T-helper 17 cell (primary cell): ENCODE measurements around the gene ADAMTSL1. TPM values are rescaled to one million over a fixed set of nuclear protein-coding genes. Genes with fewer than 3 reads are reported as not detected.

ENCODE experiments used
- ATAC-seq: fragments of 150-1000 bp; cut with Tn5 transposase; 2 replicates; pipeline ENCODE4 v1.10.0; 2021; ENCODE audit warnings: mild to moderate bottlenecking, moderate library complexity
- DNase-seq, 3 donors: peaks; one replicate each; pipeline versions ENCODE4 v3.0.0 to v3.0.0-alpha.2; 2020 to 2021
- H3K9me3 ChIP-seq: one replicate; pipeline ENCODE4 v1.7.0; 2013; ENCODE audit warnings: low read length, mild to moderate bottlenecking; ENCODE audit not compliant: control insufficient read depth, poor library complexity, severe bottlenecking
- H3K27ac Mint-ChIP-seq: one replicate; pipeline ENCODE4 v1.8.0; 2022; ENCODE audit warnings: mild to moderate bottlenecking, moderate library complexity, mixed read lengths
- H3K27me3 Mint-ChIP-seq: one replicate; pipeline ENCODE4 v1.8.0; 2022; ENCODE audit warnings: mixed read lengths
- H3K36me3 Mint-ChIP-seq: one replicate; pipeline ENCODE4 v1.8.0; 2022; ENCODE audit warnings: low read depth, mixed read lengths
- H3K4me1 Mint-ChIP-seq: one replicate; pipeline ENCODE4 v1.8.0; 2022; ENCODE audit warnings: mild to moderate bottlenecking, mixed read lengths
- H3K4me3 Mint-ChIP-seq: one replicate; pipeline ENCODE4 v1.8.0; 2022; ENCODE audit warnings: mild to moderate bottlenecking, moderate library complexity, mixed read lengths
- total RNA-seq, 4 donors: library from RNA in 2 of 4; stranded (reverse) in 2 of 4; gene quantifications; one replicate each; pipeline ENCODE4 v1.2.3 and lab custom pipeline; 2022 to 2026

ADAMTSL1 gene
- total RNA-seq, 2 donors from 2014 or later = not detected

DNA sequence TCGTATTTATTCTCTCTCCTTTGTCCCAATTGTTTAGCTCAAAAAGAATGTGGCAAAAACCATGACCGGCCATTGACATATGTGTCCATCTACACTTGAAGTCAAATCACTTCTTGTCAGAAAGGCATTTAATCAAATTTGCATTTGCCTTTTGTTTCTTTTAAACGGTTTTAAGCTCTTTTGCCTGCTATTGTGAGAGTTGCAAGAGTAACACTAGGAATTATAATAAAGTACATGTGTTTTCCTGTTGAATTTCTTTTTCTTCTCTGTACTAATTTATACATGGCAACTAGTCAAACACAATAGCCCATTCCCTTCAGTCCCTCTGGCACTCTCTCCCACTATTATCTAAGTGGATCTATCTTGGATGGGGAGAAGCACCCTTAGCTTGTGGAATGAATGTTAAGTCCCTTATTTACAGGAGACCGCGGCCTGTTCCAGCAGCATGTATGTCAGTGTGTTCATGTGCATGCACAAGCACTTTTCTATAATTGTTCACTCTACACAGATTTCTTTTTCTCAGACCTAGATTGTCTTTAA, 3.2 kb downstream of the ADAMTSL1 start:
- DNase-seq (no peak), ATAC-seq (no peak)
- H3K9me3 ChIP-seq = no peaks in the 10 kb centered on the region
- H3K4me3 Mint-ChIP-seq = no peak overlapping the region
- no peaks in the 10 kb centered on the region for H3K4me1 Mint-ChIP-seq
- H3K27me3 Mint-ChIP-seq = peaks cover 29% of the 10 kb centered on the region
- H3K27ac Mint-ChIP-seq = no peak overlapping the region
- H3K36me3 Mint-ChIP-seq = no peaks in the 10 kb centered on the region

DNA sequence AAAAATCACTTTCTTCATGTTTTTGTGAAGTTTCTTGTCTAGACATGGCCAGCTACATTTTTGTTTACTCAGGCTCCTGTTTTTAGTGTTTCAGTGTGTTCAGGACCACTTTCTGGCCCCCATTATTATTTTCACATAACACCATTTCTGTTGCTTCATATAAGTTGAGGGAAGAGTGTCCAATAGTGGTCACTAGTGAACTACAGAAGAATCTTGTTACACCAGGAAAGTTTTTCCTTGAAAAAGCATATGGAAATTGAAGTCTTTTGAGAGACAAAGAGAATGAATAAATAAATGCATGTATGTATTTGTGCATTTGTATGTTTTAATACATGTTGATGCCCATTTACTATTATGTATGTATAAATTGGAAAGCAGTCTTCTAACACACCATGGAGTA, 3.8 kb downstream of the ADAMTSL1 start:
- DNase-seq (no peak), ATAC-seq (no peak)
- H3K4me1 Mint-ChIP-seq = no peaks in the 10 kb centered on the region
- no peak overlapping the region for H3K27ac Mint-ChIP-seq
- H3K36me3 Mint-ChIP-seq = no peaks in the 10 kb centered on the region
- H3K4me3 Mint-ChIP-seq = no peak overlapping the region
- peaks cover 29% of the 10 kb centered on the region for H3K27me3 Mint-ChIP-seq
- no peaks in the 10 kb centered on the region for H3K9me3 ChIP-seq

DNA sequence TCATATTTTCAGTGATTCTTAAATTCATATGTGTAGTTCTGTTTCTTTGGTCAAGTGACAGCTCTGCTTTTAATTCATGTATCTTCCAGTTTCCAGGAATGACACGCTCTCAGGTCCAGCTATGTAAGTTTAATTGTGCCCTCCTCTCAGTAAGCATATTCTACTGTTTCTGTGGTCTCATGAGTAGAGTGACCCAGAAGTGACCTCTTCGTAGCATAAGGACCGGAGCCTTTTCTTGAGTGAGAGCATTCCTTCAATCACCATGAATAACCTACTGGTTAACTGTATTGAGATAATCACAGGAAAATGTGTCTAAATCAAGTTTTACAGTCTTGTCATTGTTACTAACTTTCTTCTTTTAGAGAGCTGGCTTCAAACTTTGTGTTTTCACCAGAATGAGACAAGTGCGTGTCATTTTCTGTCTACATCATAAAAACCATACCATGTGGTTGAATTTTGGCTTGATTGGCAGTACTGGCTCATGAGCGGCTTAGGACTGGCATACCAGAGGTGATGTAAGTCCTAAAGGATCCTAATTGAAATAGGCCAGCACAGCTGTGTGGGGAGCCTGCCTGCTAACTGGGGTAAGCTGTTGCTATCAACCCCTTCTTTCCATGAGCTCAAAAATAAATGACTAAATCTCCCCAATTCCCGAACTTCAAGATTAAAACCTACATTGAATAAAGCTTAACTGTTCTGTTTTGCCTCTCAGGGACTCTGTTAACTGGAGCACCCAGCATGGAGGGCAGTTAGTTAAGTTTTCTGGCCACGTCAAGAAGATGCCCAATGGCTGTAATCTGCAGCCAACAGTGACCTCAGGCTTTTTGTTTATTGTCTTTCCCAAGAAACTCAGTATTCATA, 4.8 kb downstream of the ADAMTSL1 start:
- H3K27me3 Mint-ChIP-seq = peaks cover 29% of the 10 kb centered on the region
- H3K4me1 Mint-ChIP-seq = no peaks in the 10 kb centered on the region
- ATAC-seq = no peak
- H3K9me3 ChIP-seq = no peaks in the 10 kb centered on the region
- H3K4me3 Mint-ChIP-seq = no peak overlapping the region
- H3K36me3 Mint-ChIP-seq = no peaks in the 10 kb centered on the region
- H3K27ac Mint-ChIP-seq = no peak overlapping the region
- DNase-seq = no peak

DNA sequence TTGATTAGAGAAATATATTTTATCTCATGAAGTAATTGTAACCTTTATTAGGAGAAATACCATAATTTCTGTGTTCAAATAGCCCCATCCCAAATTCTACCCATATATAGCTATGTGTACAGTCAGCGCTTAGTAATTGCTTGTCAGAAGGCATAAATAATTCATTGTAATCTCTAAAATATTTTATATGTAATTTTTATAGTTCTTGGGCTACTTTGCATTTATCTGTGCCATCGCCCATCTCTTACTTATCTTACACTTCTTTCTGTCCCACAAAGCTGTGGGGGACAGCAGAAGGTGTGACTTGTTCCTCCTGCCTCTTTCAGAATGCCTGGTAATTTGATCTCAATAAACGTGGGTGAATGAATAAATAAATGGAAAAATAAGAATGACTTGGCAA, 5.5 kb downstream of the ADAMTSL1 start:
- Mint-ChIP-seq H3K4me1 (no peaks in the 10 kb centered on the region), H3K27me3 (peaks cover 27% of the 10 kb centered on the region), H3K27ac (no peak overlapping the region), H3K4me3 (no peak overlapping the region), H3K36me3 (no peaks in the 10 kb centered on the region)
- DNase-seq = no peak
- no peaks in the 10 kb centered on the region for H3K9me3 ChIP-seq
- no peak for ATAC-seq

DNA sequence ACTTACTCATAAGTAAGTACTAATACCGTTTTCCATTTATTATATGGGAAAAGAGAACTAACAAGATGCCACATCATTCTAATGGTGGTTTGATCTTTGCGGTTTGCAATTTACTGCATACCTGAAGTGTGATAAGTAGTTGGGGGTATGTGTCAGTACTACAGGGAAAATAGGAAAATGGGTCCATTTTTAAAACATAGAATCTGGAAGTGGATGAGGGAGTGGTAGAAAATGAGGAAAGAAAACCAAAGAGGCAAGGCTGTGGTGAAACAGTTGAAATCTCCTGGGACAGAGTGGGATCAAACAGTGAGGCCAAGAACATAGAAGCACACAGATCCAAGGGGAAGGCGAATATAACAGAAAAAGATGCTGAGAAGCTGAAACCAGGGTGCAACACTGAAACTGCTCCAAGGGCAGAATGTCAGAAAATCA, 6.7 kb downstream of the ADAMTSL1 start:
- Mint-ChIP-seq H3K4me3 (no peak overlapping the region), H3K27ac (no peak overlapping the region), H3K36me3 (no peaks in the 10 kb centered on the region), H3K27me3 (peaks cover 21% of the 10 kb centered on the region), H3K4me1 (no peaks in the 10 kb centered on the region)
- DNase-seq (no peak), ATAC-seq (no peak)
- H3K9me3 ChIP-seq = no peaks in the 10 kb centered on the region

DNA sequence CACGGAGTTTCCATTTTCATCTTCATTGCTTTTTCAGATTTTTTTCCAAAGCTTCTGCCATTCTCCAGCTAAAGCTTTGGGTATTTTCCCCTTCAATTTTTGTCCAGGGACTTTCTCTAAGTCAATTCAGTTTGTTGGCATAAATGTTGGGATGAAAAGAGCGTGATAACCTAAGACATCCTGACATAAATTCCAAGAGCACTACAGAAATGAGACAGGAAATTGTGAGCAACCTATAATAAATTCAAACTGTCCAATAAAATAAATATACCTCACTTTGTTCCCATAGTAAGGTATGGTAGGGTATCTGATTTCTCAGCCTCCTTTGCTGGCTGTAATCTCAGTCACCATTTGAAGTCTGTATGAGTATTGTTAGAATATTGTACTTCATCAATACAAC, 8.4 kb downstream of the ADAMTSL1 start:
- no peak overlapping the region for H3K27ac Mint-ChIP-seq
- ATAC-seq = no peak

DNA sequence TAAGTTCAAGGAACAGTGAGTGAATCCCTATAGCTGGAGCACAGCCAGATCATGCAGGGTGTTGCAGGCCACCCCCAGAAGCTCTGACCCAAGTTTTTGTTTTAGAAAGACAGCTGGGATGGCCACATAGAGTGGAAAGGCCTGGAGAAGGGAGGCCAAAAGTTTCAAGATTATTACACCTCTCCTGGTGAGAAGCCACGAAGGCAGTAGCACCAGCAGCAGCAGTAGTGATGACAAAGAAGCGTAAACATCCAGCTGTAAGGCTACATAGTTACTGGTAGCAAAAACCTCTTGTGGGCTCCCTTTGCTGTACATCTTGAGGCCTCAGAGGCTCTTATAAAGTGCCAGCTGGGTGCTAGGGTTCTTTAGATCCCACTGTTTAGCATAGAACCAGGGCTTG, 11.8 kb downstream of the ADAMTSL1 start:
- ATAC-seq (no peak), DNase-seq (no peak)
- no peaks in the 10 kb centered on the region for H3K36me3 Mint-ChIP-seq
- H3K4me3 Mint-ChIP-seq = no peak overlapping the region
- H3K27me3 Mint-ChIP-seq = peaks cover 4% of the 10 kb centered on the region
- no peaks in the 10 kb centered on the region for H3K9me3 ChIP-seq
- H3K27ac Mint-ChIP-seq = no peak overlapping the region
- no peaks in the 10 kb centered on the region for H3K4me1 Mint-ChIP-seq

More for the DNA sequence above, 8.4 kb downstream of the ADAMTSL1 start:
- no peak for DNase-seq
- no peaks in the 10 kb centered on the region for H3K4me1 Mint-ChIP-seq
- H3K27me3 Mint-ChIP-seq = peaks cover 13% of the 10 kb centered on the region
- H3K36me3 Mint-ChIP-seq = no peaks in the 10 kb centered on the region
- no peak overlapping the region for H3K4me3 Mint-ChIP-seq
- no peaks in the 10 kb centered on the region for H3K9me3 ChIP-seq

DNA sequence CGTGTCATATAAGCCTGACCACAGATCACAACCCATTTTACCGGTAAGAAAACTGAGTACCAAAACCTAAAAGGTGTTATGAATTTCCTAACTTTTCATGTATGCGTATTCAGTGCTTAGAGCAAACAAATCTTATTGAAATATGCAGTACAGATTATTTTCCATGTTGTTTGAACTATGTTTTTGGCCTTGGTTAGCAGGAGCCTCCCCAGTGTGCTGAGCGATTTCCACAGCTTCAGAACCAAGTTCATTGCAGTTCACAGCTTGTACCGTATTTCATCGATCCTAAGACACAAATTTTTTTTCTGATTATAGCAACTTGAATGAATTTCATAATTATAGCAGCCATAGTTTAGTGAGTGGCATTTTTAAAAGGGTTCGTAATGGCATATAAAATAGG, 13.7 kb downstream of the ADAMTSL1 start:
- Mint-ChIP-seq H3K4me3 (no peak overlapping the region), H3K36me3 (no peaks in the 10 kb centered on the region), H3K27me3 (peaks cover 4% of the 10 kb centered on the region), H3K27ac (no peak overlapping the region), H3K4me1 (no peaks in the 10 kb centered on the region)
- ATAC-seq = no peak
- DNase-seq = no peak
- no peaks in the 10 kb centered on the region for H3K9me3 ChIP-seq

DNA sequence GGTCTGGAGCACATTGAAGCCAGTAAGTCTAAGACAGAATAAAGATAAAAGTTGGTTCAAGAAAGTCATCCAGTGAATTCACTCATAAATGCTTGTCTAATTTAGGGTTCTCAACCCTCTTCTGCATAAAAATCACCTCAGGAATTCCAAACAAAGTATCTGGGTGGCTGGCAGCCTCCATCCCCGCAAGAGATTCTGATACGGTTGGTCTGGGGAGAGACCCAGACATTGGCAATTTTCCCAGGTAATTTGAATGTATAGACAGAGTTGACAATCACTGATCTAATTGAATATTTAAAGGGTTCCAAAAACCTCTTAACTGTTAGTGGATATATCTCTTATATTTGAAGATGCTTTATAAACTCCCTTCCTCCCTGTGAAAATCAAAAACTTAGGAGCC, 14.9 kb downstream of the ADAMTSL1 start:
- H3K4me1 Mint-ChIP-seq = no peaks in the 10 kb centered on the region
- ATAC-seq = no peak
- H3K36me3 Mint-ChIP-seq = no peaks in the 10 kb centered on the region
- no peak for DNase-seq
- no peak overlapping the region for H3K27ac Mint-ChIP-seq
- no peak overlapping the region for H3K4me3 Mint-ChIP-seq
- H3K27me3 Mint-ChIP-seq = peaks cover 9% of the 10 kb centered on the region
- H3K9me3 ChIP-seq = no peaks in the 10 kb centered on the region

DNA sequence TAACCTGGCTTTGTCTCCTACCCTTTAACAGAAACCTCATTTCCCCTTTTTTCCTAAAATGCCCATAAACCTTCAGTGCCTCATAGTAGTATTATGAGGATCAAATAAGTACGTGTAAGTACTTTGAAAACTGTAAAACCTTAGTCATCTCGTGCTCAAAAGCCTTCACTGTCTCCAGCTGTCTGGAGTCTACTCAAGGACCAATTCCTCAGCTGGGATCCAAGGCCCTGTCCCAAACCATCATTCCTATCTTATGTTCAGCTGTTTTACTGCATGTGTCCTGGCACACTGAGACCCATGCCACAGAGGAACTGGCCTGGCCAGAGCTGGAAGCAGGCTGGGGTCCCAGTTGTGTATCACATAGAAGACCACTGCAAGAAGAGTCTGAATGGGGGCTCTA, 15.9 kb downstream of the ADAMTSL1 start:
- no peaks in the 10 kb centered on the region for H3K9me3 ChIP-seq
- no peak overlapping the region for H3K4me3 Mint-ChIP-seq
- no peak for DNase-seq
- no peak overlapping the region for H3K27ac Mint-ChIP-seq
- H3K36me3 Mint-ChIP-seq = no peaks in the 10 kb centered on the region
- no peaks in the 10 kb centered on the region for H3K4me1 Mint-ChIP-seq
- H3K27me3 Mint-ChIP-seq = peaks cover 6% of the 10 kb centered on the region
- ATAC-seq = no peak

DNA sequence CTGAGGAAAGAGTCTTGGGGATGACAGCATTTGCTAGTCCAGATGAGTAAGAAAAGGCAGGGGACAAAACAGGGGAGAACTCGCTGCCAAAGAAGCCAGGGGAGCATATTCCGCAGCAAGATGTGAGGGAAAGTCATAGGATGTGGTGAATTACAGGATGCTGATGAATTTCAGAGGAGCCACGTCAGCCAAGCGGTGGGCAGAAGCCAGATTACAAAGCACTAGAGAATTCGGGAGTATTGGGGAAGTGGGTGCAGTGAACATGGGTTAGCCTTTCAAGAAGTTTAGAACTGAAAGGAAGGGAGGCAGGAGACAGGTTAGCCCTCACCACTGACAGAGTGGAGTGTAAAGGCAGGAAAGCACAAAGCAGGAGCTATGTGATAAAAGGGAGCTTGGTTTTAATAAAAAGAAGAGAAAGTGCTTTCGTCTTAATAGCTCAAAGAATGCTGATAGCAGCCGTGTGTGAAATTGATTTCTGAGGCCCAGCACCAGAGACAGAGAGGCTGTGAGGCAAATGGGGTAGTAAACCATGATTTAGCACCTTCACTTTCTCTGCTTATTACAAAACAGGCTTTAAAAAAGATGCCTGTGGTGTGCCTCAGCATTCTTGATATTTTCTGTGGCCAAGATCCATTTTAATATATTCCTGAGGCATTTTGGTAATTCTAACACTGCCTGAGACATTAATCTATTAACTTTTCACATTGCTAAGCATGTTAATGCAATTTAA, 16.9 kb downstream of the ADAMTSL1 start:
- H3K4me3 Mint-ChIP-seq = no peak overlapping the region

DNA sequence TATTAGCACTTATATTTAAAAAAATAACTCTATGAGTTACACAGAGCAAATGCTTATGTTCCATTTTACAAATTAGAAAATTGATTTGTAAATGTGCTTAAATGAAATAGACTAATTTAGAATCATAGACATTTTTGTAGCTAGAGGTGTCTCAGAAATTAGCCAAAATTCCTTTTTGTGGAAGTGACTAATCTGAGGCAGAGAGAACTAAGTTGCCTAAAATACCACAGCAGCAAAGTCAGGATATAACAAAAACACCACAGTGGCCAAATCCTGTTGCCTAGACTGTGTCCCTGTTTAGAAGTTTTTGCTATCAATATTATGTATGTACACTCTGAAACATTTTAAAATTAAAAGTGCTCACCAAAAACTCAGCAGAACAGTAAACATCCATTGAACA, 18.7 kb downstream of the ADAMTSL1 start:
- no peak for DNase-seq
- H3K27me3 Mint-ChIP-seq = peaks cover 6% of the 10 kb centered on the region

More for the DNA sequence above, 16.9 kb downstream of the ADAMTSL1 start:
- ATAC-seq (no peak), DNase-seq (no peak)
- H3K27ac Mint-ChIP-seq = no peak overlapping the region
- H3K27me3 Mint-ChIP-seq = peaks cover 6% of the 10 kb centered on the region
- no peaks in the 10 kb centered on the region for H3K4me1 Mint-ChIP-seq
- no peaks in the 10 kb centered on the region for H3K9me3 ChIP-seq
- H3K36me3 Mint-ChIP-seq = no peaks in the 10 kb centered on the region

DNA sequence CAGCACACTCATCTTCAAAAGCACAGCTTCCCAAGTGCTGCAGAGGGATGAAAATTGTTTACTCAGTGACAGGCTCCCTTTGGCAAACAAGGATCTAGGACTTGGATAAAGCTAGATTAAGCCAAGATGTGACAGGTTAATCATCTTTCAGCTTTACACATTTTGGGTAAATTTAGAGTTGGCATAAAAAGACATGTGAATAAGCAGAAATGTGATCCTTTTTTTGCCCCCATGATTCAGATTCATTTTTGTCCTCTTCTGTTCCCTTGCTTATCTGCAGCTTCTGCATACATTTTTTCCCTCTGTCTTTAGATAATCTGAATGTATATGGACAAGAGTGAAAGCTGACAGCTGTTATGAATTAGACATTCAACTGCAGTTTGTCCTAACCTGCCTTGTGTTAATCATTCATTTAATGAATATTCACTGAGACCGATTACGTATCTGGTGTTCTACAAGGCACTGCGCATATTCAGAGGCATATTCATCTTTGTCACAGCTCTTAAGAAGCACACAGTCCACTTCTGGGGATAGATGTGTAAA, 19.6 kb downstream of the ADAMTSL1 start:
- ATAC-seq (no peak), DNase-seq (no peak)
- Mint-ChIP-seq H3K27me3 (peaks cover 6% of the 10 kb centered on the region), H3K27ac (no peak overlapping the region), H3K36me3 (no peaks in the 10 kb centered on the region), H3K4me3 (no peak overlapping the region), H3K4me1 (no peaks in the 10 kb centered on the region)
- no peaks in the 10 kb centered on the region for H3K9me3 ChIP-seq

More for the DNA sequence above, 18.7 kb downstream of the ADAMTSL1 start:
- no peak overlapping the region for H3K4me3 Mint-ChIP-seq
- H3K4me1 Mint-ChIP-seq = no peaks in the 10 kb centered on the region
- ATAC-seq = no peak
- H3K36me3 Mint-ChIP-seq = no peaks in the 10 kb centered on the region
- no peaks in the 10 kb centered on the region for H3K9me3 ChIP-seq
- H3K27ac Mint-ChIP-seq = no peak overlapping the region
